ENCODE measurements around the gene TMEM52B. TPM values are rescaled to one million over a fixed set of nuclear protein-coding genes. Genes with fewer than 3 reads are reported as not detected.

The TMEM52B gene
- total and polyA plus RNA-seq, 9 of the 15 experiments (the other 6 are each of a cell fraction or from before 2014, with no cell fraction given): not detected

- no peak overlapping the region for H2AFZ ChIP-seq (ENCODE audit: low read depth, low read length)
- TF ChIP-seq ZNF133 (CRISPR knock-in tag; IDR thresholded peaks at IDR 0.05) (no peak), ELK1 (CRISPR knock-in tag; IDR thresholded peaks at IDR 0.05) (no peak), RNF219 (CRISPR knock-in tag; IDR thresholded peaks at IDR 0.05) (no peak), NFRKB (IDR thresholded peaks at IDR 0.05; ENCODE audit: low read depth) (no peak), SMARCA5 (IDR thresholded peaks at IDR 0.05) (no peak), ZNF639 (CRISPR knock-in tag; conservative IDR thresholded peaks at IDR 0.05 in 1 of 2, IDR thresholded peaks at IDR 0.05 in 1 of 2) (no peak), ZNF347 (CRISPR knock-in tag; IDR thresholded peaks at IDR 0.05; ENCODE audit: low read depth) (no peak), ZBTB17 (CRISPR knock-in tag; IDR thresholded peaks at IDR 0.05) (no peak), CEBPB (tag; IDR thresholded peaks at IDR 0.05) (no peak), SREBF1 (IDR thresholded peaks at IDR 0.05; ENCODE audit: borderline replicate concordance, low read depth, low read length) (no peak), TFAM (CRISPR knock-in tag; conservative IDR thresholded peaks at IDR 0.05) (no peak), EHMT2 (IDR thresholded peaks at IDR 0.05) (no peak), RFX1 (IDR thresholded peaks at IDR 0.05) (no peak), TAF1 (IDR thresholded peaks at IDR 0.05; ENCODE audit: control insufficient read depth, extremely low read depth, insufficient read depth, low read length, severe bottlenecking) (no peak)
Observed at GRCh38 chr12:10160617-10161385, 18.0 kb upstream of the TMEM52B start.

More at GRCh38 chr12:10160617-10161385, 18.0 kb upstream of the TMEM52B start:
- ChIA-PET POLR2A (interaction anchor here (0.6 to 0.7 kb wide), 3 partner anchors 9 to 67 kb away, joined by 3 to 4 read pairs (median 3); partner anchors contain the start of gene OLR1), CTCF (ENCODE audit: low intra/inter-chr PET ratio) (no interaction called here)
- Histone ChIP-seq H3K79me2 (ENCODE audit: control insufficient read depth, insufficient read depth, low read length) (no peaks in the 10 kb centered on the region), H3K27ac (ENCODE audit: extremely low read depth, low read depth, low read length) (no peak overlapping the region), H3K4me3 (no peak overlapping the region), H4K20me1 (replicated peaks; ENCODE audit: control insufficient read depth, insufficient read depth, low read length) (no peaks in the 10 kb centered on the region), H3K36me3 (ENCODE audit: control insufficient read depth, insufficient read depth, low read length) (no peaks in the 10 kb centered on the region), H3K9ac (ENCODE audit: insufficient read depth in 1 of 2, low read depth in 2 of 2, low read length in 2 of 2) (no peak overlapping the region), H3K9me3 (replicated peaks; ENCODE audit: control insufficient read depth, insufficient read depth, low read depth, low read length) (no peaks in the 10 kb centered on the region), H3K27me3 (ENCODE audit: control insufficient read depth in 2 of 2, insufficient read depth in 2 of 2, low read length in 2 of 2) (no peaks in the 10 kb centered on the region), H3K4me2 (ENCODE audit: insufficient read depth, low read length) (no peak overlapping the region), H3K4me1 (replicated peaks in 1 of 2; ENCODE audit: control insufficient read depth in 2 of 2, insufficient read depth in 2 of 2, low read length in 2 of 2) (no peaks in the 10 kb centered on the region), H3K9me1 (ENCODE audit: control insufficient read depth, insufficient read depth, low read length) (no peaks in the 10 kb centered on the region)
- no TSS peak for BruUV-seq (replicated peaks)
- intact Hi-C loops (cut with micrococcal nuclease): no loop called here
- FAIRE-seq (no peak), DNase-seq (ENCODE audit: extremely low read depth in 1 of 4, low spot score in 3 of 4) (no peak), ATAC-seq (no peak)
- in situ Hi-C loops (cut with MboI): no loop called here
- 17% methylated on average over 7 of the region's 7 CpGs for WGBS (ENCODE audit: insufficient coverage, low coverage, missing lambda C conversion rate)

Measured in K562 (cell line).